SK-N-MC (cell line): ENCODE results near the gene PTPRN2.
"Not testable (repeated sequence)": the region's sequence is repeated elsewhere in the genome, so short reads cannot be mapped to it uniquely, and the experiment has no call there.

Source experiments
- DNase-seq: peaks from one replicate; pipeline ENCODE4 v3.0.0-alpha.2; 2011; ENCODE audit warnings: low read depth, low spot score
- H3K27ac ChIP-seq: fragments of 200-600 bp; sonication (generic); 2 replicates; pipeline ENCODE4 v1.5.1; 2016; ENCODE audit warnings: mixed run types
- H3K36me3 ChIP-seq: fragments of 200-600 bp; sonication (generic); 2 replicates; pipeline ENCODE4 v1.6.1; 2017; ENCODE audit warnings: antibody characterized with exemption, low read length, mixed read lengths; ENCODE audit not compliant: insufficient read depth
- H3K4me3 ChIP-seq: fragments of 200-600 bp; sonication (generic); 2 replicates; pipeline ENCODE4 v1.5.1; 2016
- H3K9ac ChIP-seq: fragments of 200-600 bp; sonication (generic); 2 replicates; pipeline ENCODE4 v1.8.0; 2017; ENCODE audit warnings: mixed run types, mixed read lengths; ENCODE audit not compliant: insufficient read length
- H3K9me3 ChIP-seq: fragments of 200-600 bp; sonication (generic); 2 replicates; pipeline ENCODE4 v1.6.1; 2017; ENCODE audit warnings: low read depth, mild to moderate bottlenecking, antibody characterized with exemption, low read length, moderate library complexity, mixed read lengths
- EZH2 ChIP-seq: fragments of 200-600 bp; sonication (generic); IDR thresholded peaks from one replicate; pipeline ENCODE4 v1.6.1; 2017; ENCODE audit warnings: antibody characterized with exemption
- FOXP2 ChIP-seq: optimal IDR thresholded peaks from 2 replicates; pipeline ENCODE3; 2011; ENCODE audit warnings: mild to moderate bottlenecking, moderate library complexity; ENCODE audit not compliant: insufficient read depth; ENCODE audit errors: extremely low read length, control extremely low read depth
- POLR2AphosphoS5 ChIP-seq: IDR thresholded peaks from 2 replicates; pipeline ENCODE4 v1.6.1; 2012; ENCODE audit warnings: mild to moderate bottlenecking, low read depth, low read length, borderline replicate concordance

Gene PTPRN2

DNA sequence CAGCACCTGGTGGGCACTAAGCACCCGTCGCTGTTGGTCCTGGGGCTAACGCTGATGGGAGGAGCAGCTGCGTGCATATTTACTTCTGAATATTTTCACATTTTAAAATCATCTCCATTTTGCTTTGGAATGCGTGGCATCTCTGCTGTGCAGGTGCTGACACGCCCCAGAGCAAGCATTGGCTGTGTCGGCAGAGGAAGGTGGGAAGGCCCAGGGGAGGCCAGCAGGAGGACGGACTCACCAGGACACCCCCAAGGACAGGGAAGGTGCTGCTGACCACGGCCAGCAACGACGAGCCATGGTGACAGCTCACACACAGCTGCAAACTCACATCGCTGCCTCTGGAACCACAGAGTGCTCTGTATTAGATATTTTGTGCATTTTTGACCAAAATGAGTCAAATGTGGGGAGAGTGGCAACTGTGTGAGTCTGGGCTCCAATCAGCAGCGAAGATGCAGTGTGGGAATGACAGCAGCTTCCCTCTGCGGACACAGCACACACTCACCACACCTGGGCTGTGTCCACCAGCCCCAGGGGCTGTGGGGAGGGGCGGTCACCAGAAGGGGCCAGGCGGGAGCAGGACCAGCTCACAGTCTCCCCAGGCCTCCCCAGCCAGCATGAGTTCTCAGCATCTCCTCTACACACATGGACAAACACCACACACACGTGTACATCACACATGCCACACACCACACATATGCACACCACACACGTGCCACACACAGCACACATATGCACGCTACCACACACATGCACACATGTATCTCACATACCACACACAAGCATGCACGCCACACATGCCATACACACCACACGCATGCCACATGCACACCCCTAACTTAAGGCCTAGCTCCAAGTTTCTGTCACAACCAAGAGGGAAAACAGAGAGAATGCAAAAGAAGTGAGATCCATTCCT, 58.2 kb downstream of the PTPRN2 start:
- Histone ChIP-seq H3K9ac (no peak overlapping the region), H3K9me3 (no peaks in the 10 kb centered on the region), H3K4me3 (no peak overlapping the region), H3K36me3 (no peaks in the 10 kb centered on the region), H3K27ac (no peak overlapping the region)
- DNase-seq: no peak
- TF ChIP-seq POLR2AphosphoS5: no peak
- no peak for TF ChIP-seq FOXP2
- TF ChIP-seq EZH2: no peak

DNA sequence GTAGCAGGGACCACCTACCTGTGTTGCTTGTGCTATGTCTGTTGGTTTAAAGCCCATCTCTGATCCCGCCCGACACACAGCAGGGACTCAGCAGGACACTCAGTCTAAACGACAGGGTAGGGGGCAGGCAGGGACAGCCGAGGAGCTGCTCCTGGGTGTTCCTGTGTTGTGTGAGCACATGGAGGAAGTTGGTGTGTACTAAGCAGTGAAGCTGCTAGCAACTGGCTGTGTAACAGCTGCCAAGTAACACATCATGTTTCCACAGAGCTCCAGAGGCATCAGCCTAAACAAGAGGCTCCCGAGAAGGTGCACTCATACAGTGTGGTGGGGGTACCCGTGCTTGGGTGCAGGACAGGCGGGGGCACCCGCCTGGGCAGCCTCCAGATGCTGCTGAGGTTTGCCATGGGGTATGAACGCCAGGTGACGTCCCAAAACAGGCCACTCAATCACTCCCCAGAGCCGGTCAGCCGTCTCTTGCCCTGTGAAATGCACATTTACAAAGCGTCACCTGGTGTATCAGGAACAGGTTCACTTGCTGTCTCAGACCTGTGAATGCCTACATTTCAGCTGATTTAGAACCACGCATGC, 59.6 kb downstream of the PTPRN2 start:
- Histone ChIP-seq H3K27ac (no peak overlapping the region), H3K9ac (no peak overlapping the region), H3K4me3 (no peak overlapping the region), H3K9me3 (no peaks in the 10 kb centered on the region), H3K36me3 (no peaks in the 10 kb centered on the region)
- no peak for TF ChIP-seq FOXP2
- no peak for TF ChIP-seq POLR2AphosphoS5
- no peak for TF ChIP-seq EZH2
- no peak for DNase-seq

DNA sequence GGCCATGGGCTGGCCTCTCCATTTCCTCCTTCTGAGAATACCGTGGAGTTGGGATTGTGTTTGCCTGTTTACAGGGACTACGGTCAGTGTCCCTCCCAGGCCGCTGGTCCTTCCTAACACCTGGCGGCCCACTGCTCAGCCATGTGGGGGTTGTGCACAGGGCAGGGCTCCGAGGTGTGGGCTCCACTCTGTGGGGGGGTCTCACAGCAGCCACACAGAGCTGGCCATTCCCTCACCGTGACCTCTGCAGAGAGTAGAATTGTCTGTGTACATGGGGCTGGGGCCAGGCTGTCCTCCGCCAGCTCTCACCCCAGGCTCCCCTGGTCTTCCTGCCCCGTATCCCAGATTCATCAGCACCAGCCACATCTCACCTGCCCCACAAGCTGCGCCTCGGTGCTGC, 60.1 kb downstream of the PTPRN2 start:
- no peak for DNase-seq
- no peaks in the 10 kb centered on the region for H3K9me3 ChIP-seq
- no peak overlapping the region for H3K9ac ChIP-seq
- no peak for TF ChIP-seq EZH2
- TF ChIP-seq FOXP2: no peak
- TF ChIP-seq POLR2AphosphoS5: no peak
- no peak overlapping the region for H3K27ac ChIP-seq
- H3K36me3 ChIP-seq: no peaks in the 10 kb centered on the region
- no peak overlapping the region for H3K4me3 ChIP-seq

DNA sequence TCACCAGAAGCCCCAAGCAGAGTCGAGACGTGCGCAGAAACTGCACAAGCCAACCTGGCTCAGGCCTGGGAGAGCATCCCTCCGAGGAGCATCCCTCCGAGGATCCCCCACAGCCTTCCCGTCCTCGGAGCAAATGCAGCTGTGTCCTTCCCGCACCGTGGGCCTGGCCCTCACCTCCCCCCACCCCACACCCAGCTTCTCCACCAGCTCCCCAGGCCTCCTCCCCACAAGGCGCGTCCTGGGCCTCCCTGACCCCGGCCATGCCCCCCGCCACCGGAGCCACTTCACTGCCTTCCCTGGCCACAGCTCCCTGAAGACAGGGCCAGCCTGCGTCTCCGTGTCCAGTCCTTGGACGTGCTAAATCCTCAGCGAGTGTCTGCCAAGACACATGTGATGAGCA, 60.6 kb downstream of the PTPRN2 start:
- Histone ChIP-seq H3K4me3 (no peak overlapping the region), H3K9me3 (no peaks in the 10 kb centered on the region), H3K9ac (no peak overlapping the region), H3K27ac (no peak overlapping the region), H3K36me3 (no peaks in the 10 kb centered on the region)
- no peak for DNase-seq
- TF ChIP-seq EZH2: no peak
- TF ChIP-seq POLR2AphosphoS5: no peak
- TF ChIP-seq FOXP2: no peak

DNA sequence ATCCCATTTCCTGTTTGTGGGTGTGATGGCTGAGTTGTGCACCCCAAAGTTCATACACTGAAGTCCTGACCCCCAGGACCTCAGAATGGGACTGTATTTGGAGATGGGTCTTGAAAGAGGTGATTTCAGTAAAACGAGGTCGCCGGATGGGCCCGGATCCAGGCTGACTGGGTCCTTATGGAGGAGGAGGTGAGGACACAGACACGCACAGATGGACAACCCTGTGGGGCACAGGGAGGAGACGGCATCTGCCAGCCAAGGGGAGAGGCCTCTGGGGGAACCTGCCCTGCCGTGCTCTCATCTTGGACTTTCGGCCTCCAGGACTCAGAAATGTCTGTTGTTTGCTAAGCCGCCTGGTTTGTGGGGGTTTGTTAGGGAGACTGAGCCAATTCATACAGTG, 61.1 kb downstream of the PTPRN2 start:
- no peak overlapping the region for H3K9ac ChIP-seq
- no peak overlapping the region for H3K27ac ChIP-seq
- H3K36me3 ChIP-seq: no peaks in the 10 kb centered on the region
- H3K9me3 ChIP-seq: no peaks in the 10 kb centered on the region
- TF ChIP-seq FOXP2 (no peak), EZH2 (no peak), POLR2AphosphoS5 (no peak)
- no peak for DNase-seq
- H3K4me3 ChIP-seq: no peak overlapping the region

DNA sequence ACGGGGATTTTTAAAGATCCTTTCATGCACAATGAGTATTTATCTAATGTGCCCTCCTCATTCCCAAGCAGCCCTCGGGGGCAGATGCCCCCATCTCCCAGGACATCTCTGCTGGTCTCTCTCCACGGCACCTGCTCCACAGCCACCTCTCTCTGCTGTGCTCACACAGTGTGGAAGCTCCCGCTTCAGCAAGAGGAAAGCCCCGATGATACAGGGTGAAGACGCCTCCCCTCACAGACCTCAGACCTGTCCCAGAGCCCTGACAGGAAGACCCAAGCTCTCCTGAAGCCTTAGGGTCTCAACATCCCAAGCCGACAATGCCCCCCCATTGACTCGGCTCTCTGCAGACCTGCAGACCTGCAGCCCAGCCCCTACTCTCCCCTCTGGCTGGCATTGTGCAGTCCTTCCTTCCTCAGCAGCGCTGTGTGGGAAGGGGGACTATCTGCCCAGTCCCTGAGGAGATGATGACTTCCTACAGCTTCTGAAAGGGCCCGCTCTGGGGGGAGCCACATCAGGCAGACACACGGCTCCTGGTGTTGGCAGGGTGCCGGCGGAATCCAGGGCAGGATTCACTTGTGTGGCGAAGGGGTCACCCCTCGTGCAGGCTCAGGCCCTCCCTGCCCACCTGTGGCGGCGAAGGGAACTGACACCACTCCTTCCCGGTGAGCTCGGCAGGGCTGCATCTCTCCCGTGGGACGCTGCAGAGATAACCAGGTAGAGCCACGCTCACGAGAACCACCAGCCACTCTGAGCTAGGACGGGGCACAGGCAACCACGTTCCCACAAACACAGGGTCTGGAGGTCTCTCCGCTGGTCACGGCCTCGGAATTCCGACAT, 61.8 kb downstream of the PTPRN2 start:
- TF ChIP-seq FOXP2: no peak
- TF ChIP-seq EZH2: no peak
- TF ChIP-seq POLR2AphosphoS5: no peak

DNA sequence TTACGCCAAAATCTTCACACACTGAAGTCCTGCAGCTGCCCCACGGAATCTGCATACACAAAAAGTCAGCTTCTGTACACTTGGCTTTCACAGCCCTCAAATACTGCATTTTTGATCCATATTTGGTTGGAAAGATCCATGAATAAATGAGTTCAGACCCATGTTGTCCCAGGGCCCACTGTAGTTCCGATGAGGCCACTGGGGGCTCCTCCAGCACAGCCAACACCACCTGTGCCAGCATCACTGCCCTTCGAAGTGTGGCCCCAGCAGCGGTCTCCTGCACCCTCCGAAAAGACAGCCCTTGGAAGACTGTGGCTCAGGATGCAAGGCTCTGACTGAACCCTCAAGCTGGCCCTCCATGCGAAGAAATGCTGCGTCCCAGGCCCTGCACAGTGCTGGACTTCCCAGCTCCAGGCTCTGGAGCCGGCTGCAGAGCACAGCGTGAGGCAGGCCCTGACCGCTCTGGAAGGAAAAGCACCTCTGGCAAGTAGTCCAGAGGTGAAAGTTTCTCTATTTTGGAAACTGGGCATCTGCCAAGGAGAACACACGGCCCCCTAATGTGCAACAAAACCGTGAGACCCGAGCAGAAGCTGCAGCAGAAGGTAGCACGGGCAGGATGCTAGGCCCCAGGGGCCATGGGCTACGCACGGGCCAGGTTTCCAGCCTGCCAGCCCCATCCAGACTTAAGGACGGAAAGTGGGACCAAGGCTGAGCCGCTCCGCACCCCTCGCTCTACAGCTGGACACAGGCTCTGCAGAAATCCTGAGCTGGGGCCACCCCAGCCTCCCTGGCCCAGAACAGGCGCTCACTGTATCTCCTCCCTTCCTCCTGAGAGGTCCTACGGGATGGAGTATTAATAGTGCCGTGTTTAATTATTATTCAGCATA, 62.6 kb downstream of the PTPRN2 start:
- H3K9ac ChIP-seq: no peak overlapping the region
- no peaks in the 10 kb centered on the region for H3K36me3 ChIP-seq
- no peak overlapping the region for H3K4me3 ChIP-seq
- no peak for TF ChIP-seq FOXP2
- no peak for TF ChIP-seq POLR2AphosphoS5
- TF ChIP-seq EZH2: no peak
- DNase-seq: no peak
- H3K9me3 ChIP-seq: no peaks in the 10 kb centered on the region
- no peak overlapping the region for H3K27ac ChIP-seq

More for the DNA sequence above, 61.8 kb downstream of the PTPRN2 start:
- H3K27ac ChIP-seq: no peak overlapping the region
- H3K36me3 ChIP-seq: no peaks in the 10 kb centered on the region
- H3K9ac ChIP-seq: no peak overlapping the region
- H3K9me3 ChIP-seq: no peaks in the 10 kb centered on the region
- no peak for DNase-seq
- H3K4me3 ChIP-seq: no peak overlapping the region

DNA sequence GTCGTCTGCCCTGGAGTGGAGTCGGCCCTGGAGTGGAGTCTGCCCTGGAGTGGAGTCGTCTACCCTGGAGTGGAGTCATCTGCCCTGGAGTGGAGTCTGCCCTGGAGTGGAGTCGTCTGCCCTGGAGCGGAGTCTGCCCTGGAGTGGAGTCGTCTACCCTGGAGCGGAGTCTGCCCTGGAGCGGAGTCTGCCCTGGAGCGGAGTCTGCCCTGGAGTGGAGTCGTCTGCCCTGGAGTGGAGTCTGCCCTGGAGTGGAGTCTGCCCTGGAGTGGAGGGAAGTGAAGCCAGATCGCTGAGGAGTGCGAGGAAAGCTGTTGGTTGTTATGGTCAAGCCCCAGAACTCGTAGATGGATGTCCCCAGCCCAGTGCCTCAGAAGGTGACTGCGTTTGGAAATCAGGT, 63.3 kb downstream of the PTPRN2 start:
- not testable (repeated sequence) for H3K9ac ChIP-seq, DNase-seq, H3K4me3 ChIP-seq, H3K27ac ChIP-seq, H3K9me3 ChIP-seq, H3K36me3 ChIP-seq

DNA sequence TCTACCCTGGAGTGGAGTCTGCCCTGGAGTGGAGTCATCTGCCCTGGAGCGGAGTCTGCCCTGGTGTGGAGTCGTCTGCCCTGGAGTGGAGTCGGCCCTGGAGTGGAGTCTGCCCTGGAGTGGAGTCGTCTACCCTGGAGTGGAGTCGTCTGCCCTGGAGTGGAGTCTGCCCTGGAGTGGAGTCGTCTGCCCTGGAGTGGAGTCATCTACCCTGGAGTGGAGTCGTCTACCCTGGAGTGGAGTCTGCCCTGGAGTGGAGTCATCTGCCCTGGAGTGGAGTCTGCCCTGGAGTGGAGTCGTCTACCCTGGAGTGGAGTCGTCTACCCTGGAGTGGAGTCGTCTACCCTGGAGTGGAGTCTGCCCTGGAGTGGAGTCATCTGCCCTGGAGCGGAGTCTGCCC, 63.7 kb downstream of the PTPRN2 start:
- H3K27ac ChIP-seq, H3K36me3 ChIP-seq, H3K9me3 ChIP-seq, H3K9ac ChIP-seq, H3K4me3 ChIP-seq, DNase-seq: not testable (repeated sequence)

DNA sequence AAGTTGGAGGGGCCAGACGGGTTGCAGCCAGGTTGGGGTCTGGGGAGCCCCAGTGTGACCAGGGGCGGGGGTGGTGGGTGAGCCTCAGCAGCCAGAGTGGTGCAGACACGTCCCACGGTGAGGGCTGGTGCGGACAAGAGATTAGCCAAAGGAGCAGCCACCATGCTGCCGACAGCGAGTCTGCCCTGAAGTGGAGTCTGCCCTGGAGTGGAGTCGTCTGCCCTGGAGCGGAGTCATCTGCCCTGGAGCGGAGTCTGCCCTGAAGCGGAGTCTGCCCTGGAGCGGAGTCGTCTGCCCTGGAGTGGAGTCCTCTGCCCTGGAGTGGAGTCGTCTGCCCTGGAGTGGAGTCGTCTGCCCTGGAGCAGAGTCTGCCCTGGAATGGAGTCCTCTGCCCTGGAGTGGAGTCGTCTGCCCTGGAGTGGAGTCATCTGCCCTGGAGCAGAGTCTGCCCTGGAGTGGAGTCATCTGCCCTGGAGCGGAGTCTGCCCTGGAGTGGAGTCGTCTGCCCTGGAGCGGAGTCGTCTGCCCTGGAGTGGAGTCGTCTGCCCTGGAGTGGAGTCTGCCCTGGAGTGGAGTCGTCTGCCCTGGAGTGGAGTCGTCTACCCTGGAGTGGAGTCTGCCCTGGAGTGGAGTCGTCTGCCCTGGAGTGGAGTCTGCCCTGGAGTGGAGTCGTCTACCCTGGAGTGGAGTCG, 64.3 kb downstream of the PTPRN2 start:
- DNase-seq: not testable (repeated sequence)

DNA sequence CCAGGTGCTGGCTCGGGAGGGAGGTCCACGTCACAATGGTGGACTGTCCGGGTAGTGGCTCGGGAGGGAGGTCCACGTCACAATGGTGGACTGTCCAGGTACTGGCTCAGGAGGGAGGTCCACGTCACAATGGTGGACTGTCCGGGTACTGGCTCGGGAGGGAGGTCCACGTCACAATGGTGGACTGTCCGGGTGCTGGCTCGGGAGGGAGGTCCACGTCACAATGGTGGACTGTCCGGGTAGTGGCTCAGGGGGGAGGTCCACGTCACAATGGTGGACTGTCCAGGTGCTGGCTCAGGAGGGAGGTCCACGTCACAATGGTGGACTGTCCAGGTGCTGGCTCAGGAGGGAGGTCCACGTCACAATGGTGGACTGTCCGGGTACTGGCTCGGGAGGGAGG, 65.8 kb downstream of the PTPRN2 start:
- H3K9ac ChIP-seq, H3K36me3 ChIP-seq, H3K4me3 ChIP-seq, DNase-seq, H3K9me3 ChIP-seq, H3K27ac ChIP-seq: not testable (repeated sequence)

More for the DNA sequence above, 64.3 kb downstream of the PTPRN2 start:
- not testable (repeated sequence) for H3K9me3 ChIP-seq, H3K4me3 ChIP-seq, H3K27ac ChIP-seq, H3K36me3 ChIP-seq, H3K9ac ChIP-seq
